ENCODE data around the gene MBD3.
"Not testable (repeated sequence)": the region's sequence is repeated elsewhere in the genome, so short reads cannot be mapped to it uniquely, and the experiment has no call there.

Gene MBD3

GRCh38 chr19:1592755-1593500 is at the start of gene MBD3:
Gene MBD3 (minus strand): TSS chr19:1592865. CDS start chr19:1592631, 234 bp downstream.
- peak; percentile 87 to 88 for DNase-seq

GRCh38 chr19:1640893-1641448 is 48.3 kb upstream of the MBD3 start:
- DNase-seq = not testable (repeated sequence)

- no peak for DNase-seq
Observed at GRCh38 chr19:1636325-1637236, 43.9 kb upstream of the MBD3 start.

- no peak for DNase-seq
Observed at GRCh38 chr19:1634938-1635243, 42.2 kb upstream of the MBD3 start.

GRCh38 chr19:1634242-1634937 is 41.7 kb upstream of the MBD3 start:
- DNase-seq = no peak

GRCh38 chr19:1633269-1633826 is 40.7 kb upstream of the MBD3 start:
- DNase-seq = no peak

- no peak for DNase-seq
Observed at GRCh38 chr19:1632462-1633268, 40.0 kb upstream of the MBD3 start.

- DNase-seq = no peak
Observed at GRCh38 chr19:1631557-1632100, 39.0 kb upstream of the MBD3 start.

GRCh38 chr19:1630811-1631210 is 38.1 kb upstream of the MBD3 start:
- no peak for DNase-seq

GRCh38 chr19:1630012-1630411 is 37.3 kb upstream of the MBD3 start:
- no peak for DNase-seq

- no peak for DNase-seq
Observed at GRCh38 chr19:1629256-1629808, 36.7 kb upstream of the MBD3 start.

GRCh38 chr19:1627194-1627593 is 34.5 kb upstream of the MBD3 start:
- no peak for DNase-seq

GRCh38 chr19:1626417-1627010 is 33.8 kb upstream of the MBD3 start:
- no peak for DNase-seq

- peak; percentile 49 to 59 for DNase-seq
Observed at GRCh38 chr19:1624458-1624857, 31.8 kb upstream of the MBD3 start.

- no peak for DNase-seq
Observed at GRCh38 chr19:1622541-1622940, 29.9 kb upstream of the MBD3 start.

- DNase-seq = no peak
Observed at GRCh38 chr19:1622007-1622406, 29.3 kb upstream of the MBD3 start.

- no peak for DNase-seq
Observed at GRCh38 chr19:1621574-1621973, 28.9 kb upstream of the MBD3 start.

GRCh38 chr19:1621021-1621420 is 28.4 kb upstream of the MBD3 start:
- no peak for DNase-seq

GRCh38 chr19:1620502-1620901 is 27.8 kb upstream of the MBD3 start:
- no peak for DNase-seq

- no peak for DNase-seq
Observed at GRCh38 chr19:1619703-1620102, 27.0 kb upstream of the MBD3 start.

GRCh38 chr19:1619094-1619439 is 26.4 kb upstream of the MBD3 start:
- no peak for DNase-seq
